Myocyte (in vitro differentiated cells): ENCODE measurements around the gene CLEC11A. TPM values are rescaled to one million over a fixed set of nuclear protein-coding genes. Genes with fewer than 3 reads are reported as not detected.

Experiments
- DNase-seq: peaks from one replicate; pipeline ENCODE4 v3.0.0-alpha.2; 2012; ENCODE audit warnings: low read depth
- polyA plus RNA-seq: library from polyadenylated mRNA; unstranded; fragments of >200 nt; gene quantifications from one replicate; pipeline ENCODE4 v1.2.1, GENCODE V29; 2012; ENCODE audit warnings: missing spikeins
- total RNA-seq: library from RNA; depleted of rRNA; stranded (reverse); fragments of >200 nt; gene quantifications from 2 replicates; pipeline ENCODE4 v1.2.3, GENCODE V29; 2014

The CLEC11A gene
- 35.5 and 39.1 TPM in 2 replicates for total RNA-seq
- polyA plus RNA-seq, result 29.8 TPM

- peak; percentile 55 for DNase-seq
Observed at GRCh38 chr19:50723069-50723468, at the start of gene CLEC11A. Gene CLEC11A (plus strand): TSS chr19:50723364. CDS start chr19:50723526, 162 bp downstream.

- DNase-seq, result no peak
Observed at GRCh38 chr19:50676625-50677197, 46.5 kb upstream of the CLEC11A start.

GRCh38 chr19:50677636-50678035, 45.5 kb upstream of the CLEC11A start:
- no peak for DNase-seq

GRCh38 chr19:50678323-50678722, 44.8 kb upstream of the CLEC11A start:
- no peak for DNase-seq

- DNase-seq, result peak; percentile 60
Observed at GRCh38 chr19:50679177-50680125, 43.7 kb upstream of the CLEC11A start.

GRCh38 chr19:50686310-50687032, 36.7 kb upstream of the CLEC11A start:
- no peak for DNase-seq

- no peak for DNase-seq
Observed at GRCh38 chr19:50688766-50689165, 34.4 kb upstream of the CLEC11A start.

- no peak for DNase-seq
Observed at GRCh38 chr19:50690439-50690838, 32.7 kb upstream of the CLEC11A start.

GRCh38 chr19:50693064-50693975, 29.8 kb upstream of the CLEC11A start:
- no peak for DNase-seq

- DNase-seq, result no peak
Observed at GRCh38 chr19:50694815-50695145, 28.4 kb upstream of the CLEC11A start.

- no peak for DNase-seq
Observed at GRCh38 chr19:50695251-50696093, 27.7 kb upstream of the CLEC11A start.

- DNase-seq, result no peak
Observed at GRCh38 chr19:50696094-50696483, 27.1 kb upstream of the CLEC11A start.

GRCh38 chr19:50697414-50698124, 25.6 kb upstream of the CLEC11A start:
- DNase-seq, result no peak

GRCh38 chr19:50701367-50701985, 21.7 kb upstream of the CLEC11A start:
- DNase-seq, result no peak

- no peak for DNase-seq
Observed at GRCh38 chr19:50702158-50702870, 20.9 kb upstream of the CLEC11A start.

GRCh38 chr19:50702871-50703829, 20.0 kb upstream of the CLEC11A start:
- DNase-seq, result no peak
